NCI-H1092 (cell line): ENCODE data around the gene GPR161.

Source experiments
- DNase-seq: peaks from one replicate; lab custom pipeline; 2025; lab: John Stamatoyannopoulos, UW

The GPR161 gene

GRCh38 chr1:168032029-168032428 lies 104.7 kb downstream of the GPR161 start:
- DNase-seq: no peak

- no peak for DNase-seq
Observed at GRCh38 chr1:168031627-168032026, 105.1 kb downstream of the GPR161 start.

- no peak for DNase-seq
Observed at GRCh38 chr1:168031198-168031597, 105.5 kb downstream of the GPR161 start.
